Tibial nerve (tissue), 4 donors: Measurements from ENCODE around the gene ZC3H6. TPM values are rescaled to one million over a fixed set of nuclear protein-coding genes. Genes with fewer than 3 reads are reported as not detected.

Experiments used
- DNase-seq, 2 donors: peaks; one replicate each; pipeline ENCODE4 v3.0.0-alpha.2; 2019; ENCODE audit warnings: low spot score in 2 of 2
- H3K27ac ChIP-seq, 4 donors: fragments of 200-600 bp; sonication (generic) in 3 of 4; one replicate each; pipeline ENCODE4 v1.5.1; 2017 to 2019; ENCODE audit warnings: mild to moderate bottlenecking in 1 of 4
- H3K27me3 ChIP-seq, 2 donors: fragments of 200-600 bp; sonication (generic) in 1 of 2; one replicate each; pipeline versions ENCODE4 v1.5.1 to v1.6.0; 2017 to 2019
- H3K36me3 ChIP-seq, 3 donors: fragments of 200-600 bp; sonication (generic); one replicate each; pipeline ENCODE4 v1.5.1; 2018 to 2019
- H3K4me1 ChIP-seq, 4 donors: fragments of 200-600 bp; sonication (generic) in 3 of 4; one replicate each; pipeline ENCODE4 v1.5.1; 2017 to 2019
- H3K4me3 ChIP-seq, 4 donors: fragments of 200-600 bp; sonication (generic) in 3 of 4; one replicate each; pipeline ENCODE4 v1.5.1; 2017 to 2019; ENCODE audit warnings: mild to moderate bottlenecking in 1 of 4, moderate library complexity in 1 of 4
- H3K9me3 ChIP-seq, 4 donors: fragments of 200-600 bp; sonication (generic) in 3 of 4; one replicate each; pipeline ENCODE4 v1.5.1; 2017 to 2019
- CTCF ChIP-seq, 5 experiments: fragments of 200-600 bp in 3 of 5; fragments of 450-650 bp in 2 of 5; sonication (generic) in 3 of 5; IDR thresholded peaks; one replicate each; pipeline ENCODE4 v1.5.1; 2016 to 2019; ENCODE audit warnings: antibody characterized with exemption in 5 of 5, mild to moderate bottlenecking in 3 of 5, moderate library complexity in 2 of 5
- EP300 ChIP-seq, 2 donors: sonication (generic); formaldehyde crosslinking; IDR thresholded peaks; one replicate each; pipeline ENCODE4 v1.6.1; 2017; ENCODE audit warnings: antibody characterized with exemption in 2 of 2, mild to moderate bottlenecking in 1 of 2
- POLR2A ChIP-seq, 2 donors: fragments of 450-650 bp; IDR thresholded peaks; one replicate each; pipeline ENCODE4 v1.6.1; 2017; ENCODE audit warnings: antibody characterized with exemption in 2 of 2, mild to moderate bottlenecking in 2 of 2, moderate library complexity in 2 of 2
- WGBS, 2 donors: methylation state at CpG; one replicate each; pipeline ENCODE4 v1.1.5; 2018; 5-methylcytosine and 5-hydroxymethylcytosine counted together
- total RNA-seq, 4 donors: library from RNA; depleted of rRNA; stranded (reverse); fragments of >200 nt; gene quantifications; one replicate each; pipeline ENCODE4 v1.1.0, GENCODE V29; 2016

ZC3H6 gene
- total RNA-seq, 4 donors from 2014 or later: 12.0 to 19.9 (median 15.3) TPM

- Histone ChIP-seq H3K27me3 (no peaks in the 10 kb centered on the region), H3K27ac (no peak overlapping the region), H3K4me3 (no peak overlapping the region), H3K9me3 (no peaks in the 10 kb centered on the region), H3K36me3 (peaks cover 0 to 45% (median 0%) of the 10 kb centered on the region in 3 donors), H3K4me1 (no peaks in the 10 kb centered on the region)
- no peak for DNase-seq
- TF ChIP-seq EP300 (IDR thresholded peaks at IDR 0.05) (no peak), CTCF (IDR thresholded peaks at IDR 0.05) (no peak)
- 73 to 84% methylated on average over 5 of the region's 5 CpGs for WGBS, 2 donors
Observed at GRCh38 chr2:112332123-112332696, 56.8 kb downstream of the ZC3H6 start.

GRCh38 chr2:112335600-112335999 is 60.2 kb downstream of the ZC3H6 start:
- H3K36me3 ChIP-seq: peaks cover 0 to 20% (median 0%) of the 10 kb centered on the region in 3 donors
- TF ChIP-seq POLR2A (IDR thresholded peaks at IDR 0.05) (no peak), CTCF (IDR thresholded peaks at IDR 0.05) (no peak), EP300 (IDR thresholded peaks at IDR 0.05) (no peak)
- no peak overlapping the region for H3K4me3 ChIP-seq
- DNase-seq: no peak
- WGBS, 2 donors: 89 to 91% methylated on average over 1 of the region's 1 CpG
- H3K9me3 ChIP-seq: no peaks in the 10 kb centered on the region
- no peak overlapping the region for H3K27ac ChIP-seq
- no peaks in the 10 kb centered on the region for H3K4me1 ChIP-seq
- no peaks in the 10 kb centered on the region for H3K27me3 ChIP-seq

- no peak for DNase-seq
- 74 to 78% methylated on average over 2 of the region's 2 CpGs for WGBS, 2 donors
- TF ChIP-seq POLR2A (IDR thresholded peaks at IDR 0.05): no peak
- TF ChIP-seq CTCF (IDR thresholded peaks at IDR 0.05): no peak
- TF ChIP-seq EP300 (IDR thresholded peaks at IDR 0.05): no peak
Observed at GRCh38 chr2:112339986-112340385, 64.6 kb downstream of the ZC3H6 start.

GRCh38 chr2:112340475-112341267 is 65.3 kb downstream of the ZC3H6 start:
- Histone ChIP-seq H3K36me3 (peaks cover 0 to 3% (median 0%) of the 10 kb centered on the region in 3 donors), H3K4me3 (no peak overlapping the region), H3K4me1 (no peaks in the 10 kb centered on the region), H3K9me3 (no peaks in the 10 kb centered on the region), H3K27ac (no peak overlapping the region), H3K27me3 (no peaks in the 10 kb centered on the region)
- TF ChIP-seq POLR2A (IDR thresholded peaks at IDR 0.05) (no peak), EP300 (IDR thresholded peaks at IDR 0.05) (no peak), CTCF (IDR thresholded peaks at IDR 0.05) (no peak)
- WGBS, 2 donors: 88 to 92% methylated on average over 9 of the region's 9 CpGs
- DNase-seq: no peak

More at GRCh38 chr2:112339986-112340385, 64.6 kb downstream of the ZC3H6 start:
- Histone ChIP-seq H3K9me3 (no peaks in the 10 kb centered on the region), H3K4me3 (no peak overlapping the region), H3K36me3 (no peaks in the 10 kb centered on the region), H3K27me3 (no peaks in the 10 kb centered on the region), H3K27ac (no peak overlapping the region), H3K4me1 (no peaks in the 10 kb centered on the region)

- no peaks in the 10 kb centered on the region for H3K4me1 ChIP-seq
Observed at GRCh38 chr2:112342067-112342550, 66.7 kb downstream of the ZC3H6 start.

More at GRCh38 chr2:112342067-112342550, 66.7 kb downstream of the ZC3H6 start:
- no peaks in the 10 kb centered on the region for H3K27me3 ChIP-seq
- H3K27ac ChIP-seq: no peak overlapping the region
- no peak for DNase-seq
- no peak overlapping the region for H3K4me3 ChIP-seq
- TF ChIP-seq CTCF (IDR thresholded peaks at IDR 0.05): no peak
- no peak for TF ChIP-seq POLR2A (IDR thresholded peaks at IDR 0.05)
- TF ChIP-seq EP300 (IDR thresholded peaks at IDR 0.05): no peak
- peaks cover 0 to 7% (median 0%) of the 10 kb centered on the region in 3 donors for H3K36me3 ChIP-seq
- WGBS, 2 donors: 64 to 80% methylated on average over 2 of the region's 2 CpGs
- no peaks in the 10 kb centered on the region for H3K9me3 ChIP-seq
